Measurements from ENCODE around the gene ACTA1.

DNA sequence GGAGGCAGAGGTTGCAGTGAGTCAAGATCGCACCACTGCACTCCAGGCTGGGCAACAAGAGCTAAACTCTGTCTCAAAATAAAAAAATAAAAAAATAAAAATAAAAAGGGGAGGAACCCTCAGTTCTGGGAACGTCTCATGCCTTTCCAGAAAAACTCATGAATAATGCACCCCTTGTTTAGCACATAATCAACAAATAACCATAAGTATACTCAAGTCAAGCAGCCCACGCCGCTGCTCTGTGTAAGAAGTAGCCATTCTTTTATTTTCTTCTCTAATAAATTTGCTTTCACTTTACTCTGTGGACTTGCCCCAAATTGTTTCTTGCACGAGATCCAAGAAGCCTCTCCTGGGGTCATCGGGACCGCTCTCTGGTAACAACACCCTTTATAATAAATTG lies 14.5 kb upstream of the ACTA1 start:
- no peak for TF ChIP-seq CTCF (IDR thresholded peaks at IDR 0.05)
- TF ChIP-seq REST (IDR thresholded peaks at IDR 0.05; ENCODE audit: insufficient read depth in 1 of 2, low read depth in 2 of 2, low read length in 1 of 2) = no peak
- TF ChIP-seq SIN3A (IDR thresholded peaks at IDR 0.05; ENCODE audit: borderline replicate concordance, insufficient read depth, low read depth, low read length) = no peak
